ENCODE measurements around the gene DTNBP1. TPM values are rescaled to one million over a fixed set of nuclear protein-coding genes. Genes with fewer than 3 reads are reported as not detected.
A peak's percentile ranks its signal among the peaks of the same experiment; 100 is the strongest.

The DTNBP1 gene
- total and polyA plus RNA-seq, 9 donors: 8.4 to 23.6 (median 18.2) TPM

- WGBS (ENCODE audit: insufficient coverage): 34% methylated on average over 5 of the region's 7 CpGs
- Histone ChIP-seq H3K36me3 (ENCODE audit: control insufficient read depth, insufficient read depth, low read length) (no peaks in the 10 kb centered on the region), H3K9me3 (replicated peaks; ENCODE audit: control insufficient read depth, low read depth, low read length) (no peaks in the 10 kb centered on the region), H3K4me1 (ENCODE audit: control insufficient read depth, insufficient read depth, low read length) (peaks cover 11% of the 10 kb centered on the region), H3K27ac (ENCODE audit: low read length) (no peak overlapping the region), H3K4me3 (ENCODE audit: low read length) (no peak overlapping the region), H3K27me3 (ENCODE audit: control insufficient read depth, insufficient read depth, low read length) (no peaks in the 10 kb centered on the region)
- no peak for DNase-seq
Observed at GRCh38 chr6:15595461-15596173, 67.2 kb downstream of the DTNBP1 start.

- H3K4me3 ChIP-seq (ENCODE audit: low read length): no peak overlapping the region
- DNase-seq: no peak
- no peaks in the 10 kb centered on the region for H3K9me3 ChIP-seq (replicated peaks; ENCODE audit: control insufficient read depth, low read depth, low read length)
- WGBS (ENCODE audit: insufficient coverage): no CpG with 5 or more reads among the region's 7 CpGs
- peaks cover 11% of the 10 kb centered on the region for H3K4me1 ChIP-seq (ENCODE audit: control insufficient read depth, insufficient read depth, low read length)
- H3K27ac ChIP-seq (ENCODE audit: low read length): no peak overlapping the region
- no peaks in the 10 kb centered on the region for H3K27me3 ChIP-seq (ENCODE audit: control insufficient read depth, insufficient read depth, low read length)
- no peaks in the 10 kb centered on the region for H3K36me3 ChIP-seq (ENCODE audit: control insufficient read depth, insufficient read depth, low read length)
Observed at GRCh38 chr6:15594512-15595259, 68.1 kb downstream of the DTNBP1 start.

- Histone ChIP-seq H3K9me3 (replicated peaks; ENCODE audit: control insufficient read depth, low read depth, low read length) (no peaks in the 10 kb centered on the region), H3K36me3 (ENCODE audit: control insufficient read depth, insufficient read depth, low read length) (no peaks in the 10 kb centered on the region), H3K27me3 (ENCODE audit: control insufficient read depth, insufficient read depth, low read length) (no peaks in the 10 kb centered on the region), H3K4me1 (ENCODE audit: control insufficient read depth, insufficient read depth, low read length) (peaks cover 11% of the 10 kb centered on the region), H3K4me3 (ENCODE audit: low read length) (no peak overlapping the region), H3K27ac (ENCODE audit: low read length) (no peak overlapping the region)
- WGBS (ENCODE audit: insufficient coverage): no CpG with 5 or more reads among the region's 2 CpGs
- peak; percentile 79 for DNase-seq
Observed at GRCh38 chr6:15593798-15594197, 69.0 kb downstream of the DTNBP1 start.

- Histone ChIP-seq H3K27me3 (ENCODE audit: control insufficient read depth, insufficient read depth, low read length) (no peaks in the 10 kb centered on the region), H3K9me3 (replicated peaks; ENCODE audit: control insufficient read depth, low read depth, low read length) (no peaks in the 10 kb centered on the region), H3K4me1 (ENCODE audit: control insufficient read depth, insufficient read depth, low read length) (peaks cover 11% of the 10 kb centered on the region), H3K36me3 (ENCODE audit: control insufficient read depth, insufficient read depth, low read length) (no peaks in the 10 kb centered on the region), H3K27ac (ENCODE audit: low read length) (no peak overlapping the region), H3K4me3 (ENCODE audit: low read length) (no peak overlapping the region)
- WGBS (ENCODE audit: insufficient coverage): 78% methylated on average over 1 of the region's 2 CpGs
- no peak for DNase-seq
Observed at GRCh38 chr6:15592610-15593009, 70.2 kb downstream of the DTNBP1 start.

GRCh38 chr6:15588971-15589634 lies 73.7 kb downstream of the DTNBP1 start:
- H3K27ac ChIP-seq (ENCODE audit: low read length): no peak overlapping the region
- H3K4me3 ChIP-seq (ENCODE audit: low read length): no peak overlapping the region
- no peaks in the 10 kb centered on the region for H3K27me3 ChIP-seq (ENCODE audit: control insufficient read depth, insufficient read depth, low read length)
- no peaks in the 10 kb centered on the region for H3K9me3 ChIP-seq (replicated peaks; ENCODE audit: control insufficient read depth, low read depth, low read length)
- no peak for DNase-seq
- 88% methylated on average over 3 of the region's 3 CpGs for WGBS (ENCODE audit: insufficient coverage)
- no peaks in the 10 kb centered on the region for H3K4me1 ChIP-seq (ENCODE audit: control insufficient read depth, insufficient read depth, low read length)
- no peaks in the 10 kb centered on the region for H3K36me3 ChIP-seq (ENCODE audit: control insufficient read depth, insufficient read depth, low read length)

GRCh38 chr6:15586503-15586902 lies 76.3 kb downstream of the DTNBP1 start:
- Histone ChIP-seq H3K4me3 (ENCODE audit: low read length) (no peak overlapping the region), H3K27ac (ENCODE audit: low read length) (no peak overlapping the region), H3K4me1 (ENCODE audit: control insufficient read depth, insufficient read depth, low read length) (no peaks in the 10 kb centered on the region), H3K27me3 (ENCODE audit: control insufficient read depth, insufficient read depth, low read length) (no peaks in the 10 kb centered on the region), H3K9me3 (replicated peaks; ENCODE audit: control insufficient read depth, low read depth, low read length) (no peaks in the 10 kb centered on the region), H3K36me3 (ENCODE audit: control insufficient read depth, insufficient read depth, low read length) (no peaks in the 10 kb centered on the region)
- DNase-seq: no peak

- Histone ChIP-seq H3K27me3 (ENCODE audit: control insufficient read depth, insufficient read depth, low read length) (no peaks in the 10 kb centered on the region), H3K4me1 (ENCODE audit: control insufficient read depth, insufficient read depth, low read length) (no peaks in the 10 kb centered on the region), H3K4me3 (ENCODE audit: low read length) (no peak overlapping the region), H3K9me3 (replicated peaks; ENCODE audit: control insufficient read depth, low read depth, low read length) (no peaks in the 10 kb centered on the region), H3K36me3 (ENCODE audit: control insufficient read depth, insufficient read depth, low read length) (no peaks in the 10 kb centered on the region), H3K27ac (ENCODE audit: low read length) (no peak overlapping the region)
- DNase-seq: peak; percentile 82
- WGBS (ENCODE audit: insufficient coverage): 29% methylated on average over 1 of the region's 2 CpGs
Observed at GRCh38 chr6:15585760-15586214, 77.0 kb downstream of the DTNBP1 start.

GRCh38 chr6:15582499-15582898 lies 80.3 kb downstream of the DTNBP1 start:
- Histone ChIP-seq H3K27me3 (ENCODE audit: control insufficient read depth, insufficient read depth, low read length) (no peaks in the 10 kb centered on the region), H3K36me3 (ENCODE audit: control insufficient read depth, insufficient read depth, low read length) (no peaks in the 10 kb centered on the region), H3K4me1 (ENCODE audit: control insufficient read depth, insufficient read depth, low read length) (no peaks in the 10 kb centered on the region), H3K27ac (ENCODE audit: low read length) (no peak overlapping the region), H3K4me3 (ENCODE audit: low read length) (no peak overlapping the region), H3K9me3 (replicated peaks; ENCODE audit: control insufficient read depth, low read depth, low read length) (no peaks in the 10 kb centered on the region)
- no CpG with 5 or more reads among the region's 1 CpG for WGBS (ENCODE audit: insufficient coverage)
- no peak for DNase-seq

- 57% methylated on average over 3 of the region's 4 CpGs for WGBS (ENCODE audit: insufficient coverage)
Observed at GRCh38 chr6:15581751-15582150, 81.1 kb downstream of the DTNBP1 start.

GRCh38 chr6:15580326-15580725 lies 82.5 kb downstream of the DTNBP1 start:
- Histone ChIP-seq H3K36me3 (ENCODE audit: control insufficient read depth, insufficient read depth, low read length) (no peaks in the 10 kb centered on the region), H3K9me3 (replicated peaks; ENCODE audit: control insufficient read depth, low read depth, low read length) (no peaks in the 10 kb centered on the region), H3K27me3 (ENCODE audit: control insufficient read depth, insufficient read depth, low read length) (no peaks in the 10 kb centered on the region), H3K4me3 (ENCODE audit: low read length) (no peak overlapping the region), H3K27ac (ENCODE audit: low read length) (no peak overlapping the region), H3K4me1 (ENCODE audit: control insufficient read depth, insufficient read depth, low read length) (peaks cover 2% of the 10 kb centered on the region)
- no CpG with 5 or more reads among the region's 2 CpGs for WGBS (ENCODE audit: insufficient coverage)
- DNase-seq: no peak

More at GRCh38 chr6:15581751-15582150, 81.1 kb downstream of the DTNBP1 start:
- Histone ChIP-seq H3K27ac (ENCODE audit: low read length) (no peak overlapping the region), H3K9me3 (replicated peaks; ENCODE audit: control insufficient read depth, low read depth, low read length) (no peaks in the 10 kb centered on the region), H3K27me3 (ENCODE audit: control insufficient read depth, insufficient read depth, low read length) (no peaks in the 10 kb centered on the region), H3K4me1 (ENCODE audit: control insufficient read depth, insufficient read depth, low read length) (no peaks in the 10 kb centered on the region), H3K4me3 (ENCODE audit: low read length) (no peak overlapping the region), H3K36me3 (ENCODE audit: control insufficient read depth, insufficient read depth, low read length) (no peaks in the 10 kb centered on the region)
- peak; percentile 61 for DNase-seq
